T follicular helper cell (primary cell): ENCODE data around the gene ANGPTL3.

Source experiments
- DNase-seq: peaks from one replicate; pipeline ENCODE4 v3.0.0-alpha.2; 2020; ENCODE audit warnings: low read depth

The ANGPTL3 gene

DNA sequence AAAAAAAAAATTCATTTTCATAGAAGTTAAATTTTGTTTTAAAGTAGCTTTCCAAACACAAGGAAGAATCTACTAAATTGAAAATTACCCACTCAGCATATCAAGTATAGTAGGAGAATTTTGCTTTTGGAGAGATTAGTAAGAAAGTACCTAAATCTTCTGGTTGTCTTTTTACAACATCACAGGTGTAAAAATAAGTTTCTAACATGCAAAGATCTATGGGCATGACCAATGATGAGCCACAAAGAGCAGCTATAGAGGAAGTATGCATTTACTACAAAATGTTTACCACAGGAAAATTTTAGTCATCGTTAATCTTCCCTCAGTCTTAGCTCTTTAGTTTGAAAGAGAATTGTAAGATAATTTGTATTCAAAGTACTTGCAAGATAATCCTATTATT lies 28.1 kb downstream of the ANGPTL3 start:
- no peak for DNase-seq

DNA sequence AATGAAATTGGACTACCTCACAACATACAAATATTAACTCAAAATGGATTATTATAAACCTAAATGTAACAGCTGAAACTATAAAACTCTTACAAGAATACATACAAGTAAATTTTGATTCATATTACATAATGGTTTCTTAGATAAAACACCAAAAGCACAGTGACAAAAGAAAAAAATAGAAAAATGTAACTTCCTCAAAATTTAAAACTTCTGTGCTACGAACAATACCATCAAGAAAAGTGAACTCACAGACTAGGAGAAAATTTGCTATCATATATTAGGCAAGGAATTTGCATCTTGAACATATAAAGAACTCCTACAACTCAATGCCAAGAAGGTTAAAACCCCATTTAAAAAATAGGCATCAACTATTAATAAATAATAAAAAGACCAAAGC lies 31.2 kb downstream of the ANGPTL3 start:
- DNase-seq, result no peak

DNA sequence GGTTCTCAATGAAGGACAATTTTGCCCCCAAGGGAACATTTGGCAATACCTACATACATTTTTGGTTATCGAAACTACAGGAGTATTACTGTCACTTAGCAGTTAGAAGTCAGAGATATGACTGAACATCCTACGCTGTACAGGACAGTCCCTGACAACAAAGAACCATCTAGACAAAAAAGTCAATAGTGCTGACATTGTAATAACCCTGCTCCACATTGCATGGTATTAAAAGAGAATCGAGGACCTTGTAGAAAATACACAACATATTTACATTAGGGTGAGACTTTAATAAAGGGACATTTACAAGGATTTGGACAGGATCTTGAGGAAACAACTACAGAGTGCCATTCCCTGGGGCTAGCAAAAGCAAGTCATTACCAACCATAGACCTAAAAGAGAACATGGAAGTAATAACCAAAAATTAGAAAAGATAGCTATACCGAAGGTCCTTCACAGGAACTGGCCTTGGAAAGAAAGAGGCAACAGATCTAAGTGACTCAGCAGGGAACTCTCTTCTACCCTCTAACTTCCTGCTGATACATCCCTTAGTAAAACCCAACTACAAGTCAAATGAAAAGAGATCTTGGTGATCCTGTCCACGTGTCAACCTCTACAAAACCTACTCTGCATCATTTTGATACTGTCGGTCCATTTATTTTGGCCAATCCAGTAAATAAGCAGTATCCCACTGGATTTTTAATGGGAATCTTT lies 40.2 kb downstream of the ANGPTL3 start:
- DNase-seq, result no peak

DNA sequence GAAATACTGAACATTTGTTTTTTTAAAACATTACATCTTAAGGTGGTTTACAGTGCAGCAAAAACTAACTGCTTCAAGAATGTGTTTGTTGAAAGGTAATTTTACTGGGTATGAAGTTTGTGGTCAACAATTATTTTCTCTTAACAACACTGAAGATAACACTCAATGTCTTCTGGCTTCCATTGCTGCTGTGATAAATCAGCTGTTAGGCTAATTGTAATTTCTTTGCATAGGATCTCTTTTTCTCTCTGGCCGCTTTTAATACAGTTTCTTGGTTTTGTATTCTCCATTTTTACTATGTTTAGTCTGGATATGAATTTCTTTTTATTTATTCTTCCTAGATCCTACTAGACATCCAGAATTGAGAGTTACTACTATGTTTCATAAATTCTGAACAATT lies 46.0 kb downstream of the ANGPTL3 start:
- DNase-seq, result no peak

DNA sequence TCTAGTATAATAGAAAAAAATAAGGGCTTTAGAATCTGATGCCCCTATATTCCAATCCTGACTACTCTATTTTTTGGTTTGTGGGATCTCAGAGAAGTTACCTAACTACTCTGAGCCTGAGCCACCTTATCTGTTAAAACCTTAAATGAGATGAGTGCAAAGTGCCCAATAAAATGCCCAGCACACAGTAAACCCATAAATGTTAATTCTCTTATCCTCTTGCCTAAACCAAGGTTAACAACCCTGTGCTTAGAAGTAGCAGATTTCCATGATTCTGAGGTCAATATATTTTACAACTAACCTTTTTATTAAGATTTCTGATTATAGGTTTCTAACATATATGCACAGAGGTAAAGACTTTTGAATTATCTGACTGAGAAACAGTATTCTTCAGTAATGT lies 55.1 kb downstream of the ANGPTL3 start:
- DNase-seq, result no peak

DNA sequence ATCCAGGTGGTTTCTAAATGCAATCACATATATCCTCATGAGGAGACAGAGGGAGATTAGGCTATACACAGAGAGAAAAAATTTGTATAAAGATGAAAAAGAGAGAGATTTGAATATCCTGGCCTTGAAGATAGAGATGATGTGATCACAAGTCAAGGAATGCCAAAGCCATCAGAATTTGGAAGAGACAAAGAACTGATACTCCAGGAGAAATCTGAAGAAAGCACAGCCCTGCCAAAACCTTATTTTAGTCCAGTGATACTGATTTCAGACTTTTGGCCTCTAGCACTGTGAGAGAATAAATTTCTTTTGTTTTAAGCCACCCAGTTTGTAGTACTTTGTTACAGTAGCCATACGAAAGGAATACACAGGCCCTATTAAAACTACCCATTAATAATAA lies 57.4 kb downstream of the ANGPTL3 start:
- DNase-seq, result no peak
